Measurements from ENCODE around the gene BNIP2. TPM values are rescaled to one million over a fixed set of nuclear protein-coding genes. Genes with fewer than 3 reads are reported as not detected.

BNIP2 gene
- total and polyA plus RNA-seq, 4 donors: 33.0 to 90.5 (median 66.7) TPM

DNA sequence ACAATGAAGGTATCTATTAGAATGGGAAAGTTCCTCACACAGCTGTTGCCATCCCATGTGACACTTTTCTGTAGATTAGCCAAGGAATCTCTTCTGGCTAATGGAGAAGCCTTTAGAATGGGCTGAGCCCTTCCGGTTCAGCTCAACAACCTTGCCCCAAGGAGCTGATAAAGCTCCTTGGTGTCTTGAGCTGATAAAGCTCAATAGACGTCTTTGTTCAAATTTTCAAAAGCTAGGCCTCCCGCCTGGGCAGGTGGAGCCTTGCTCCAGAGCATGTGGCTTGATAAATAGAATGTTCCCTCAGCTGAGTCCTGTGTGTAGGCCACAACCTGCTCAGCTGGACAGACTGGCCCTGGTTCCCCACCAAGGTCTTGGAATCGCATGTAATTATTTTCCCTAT lies 7.2 kb upstream of the BNIP2 start:
- Histone ChIP-seq H3K27me3 (ENCODE audit: control insufficient read depth in 1 of 2, insufficient read depth in 2 of 2, low read length in 1 of 2) (no peaks in the 10 kb centered on the region), H3K9me3 (ENCODE audit: control insufficient read depth, low read length) (no peaks in the 10 kb centered on the region), H3K27ac (ENCODE audit: low read depth in 1 of 2, low read length in 2 of 2) (no peak overlapping the region), H3K4me1 (ENCODE audit: control insufficient read depth in 1 of 2, insufficient read depth in 2 of 2, low read length in 2 of 2) (no peaks in the 10 kb centered on the region), H3K36me3 (ENCODE audit: control insufficient read depth in 1 of 2, insufficient read depth in 2 of 2, low read length in 1 of 2) (no peaks in the 10 kb centered on the region), H3K4me3 (ENCODE audit: low read length in 2 of 2) (no peak overlapping the region)
- intact Hi-C loops (cut with DNase I): loop anchor here in 1 of 2 donors (10.0 kb wide), 1 partner anchor 628 kb away; no protein-coding TSS in a partner anchor
- 79 to 85% methylated on average over 4 of the region's 4 CpGs for WGBS, 2 donors
- ATAC-seq (ENCODE audit: low FRiP score): no peak
- no peak for DNase-seq

DNA sequence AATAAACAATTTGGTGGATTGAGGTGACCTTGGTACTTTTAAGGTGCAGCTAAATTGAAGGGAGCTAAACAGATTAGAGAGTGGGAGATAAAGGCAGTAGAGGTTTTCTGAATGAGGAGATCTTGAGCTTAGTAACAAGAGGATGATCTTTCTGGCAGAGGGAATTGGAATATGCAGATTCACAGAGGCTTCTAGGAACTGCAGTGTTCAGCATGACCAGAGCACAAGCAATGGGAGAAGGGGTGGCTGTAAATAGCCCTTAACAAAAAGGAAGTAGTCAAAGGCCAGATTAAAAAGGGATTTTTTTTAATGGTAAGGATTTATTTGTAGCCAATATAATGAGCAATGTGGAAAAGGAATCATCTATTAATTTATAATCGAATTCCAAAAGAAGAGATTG lies 5.7 kb upstream of the BNIP2 start:
- intact Hi-C loops (cut with DNase I): loop anchor here in 1 of 2 donors (10.0 kb wide), 1 partner anchor 630 kb away; no protein-coding TSS in a partner anchor
- 94 to 100% methylated on average over 1 of the region's 1 CpG for WGBS, 2 donors
- H3K27ac ChIP-seq (ENCODE audit: low read depth in 1 of 2, low read length in 2 of 2): no peak overlapping the region

DNA sequence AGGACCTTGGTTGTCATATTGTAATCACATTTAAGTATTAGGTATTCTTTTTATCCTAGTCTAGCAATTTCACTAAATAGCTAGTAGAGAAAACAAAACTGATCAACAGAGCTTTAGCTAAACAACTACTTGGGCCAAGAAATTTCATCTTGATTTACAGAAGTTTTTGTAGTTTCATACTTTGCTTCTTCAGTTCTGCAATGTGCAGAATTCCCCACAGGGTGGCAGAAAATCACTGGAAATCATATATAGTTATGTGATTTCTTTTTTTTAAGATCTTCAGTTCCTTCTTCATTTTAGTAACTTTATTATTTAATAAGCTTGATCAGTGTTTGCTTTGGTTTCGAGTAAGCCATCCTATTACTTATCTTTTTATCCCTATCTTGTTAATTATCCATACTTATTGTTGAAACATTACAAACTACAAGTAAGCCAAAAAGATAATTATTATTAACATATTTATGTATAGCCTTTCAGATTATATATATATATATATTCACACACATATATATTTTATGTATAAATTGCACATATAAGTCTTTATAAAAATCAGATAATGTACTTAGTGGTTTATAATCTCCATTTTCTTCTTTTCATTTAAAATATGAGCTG lies 2.2 kb upstream of the BNIP2 start:
- no peaks in the 10 kb centered on the region for H3K36me3 ChIP-seq (ENCODE audit: control insufficient read depth in 1 of 2, insufficient read depth in 2 of 2, low read length in 1 of 2)
- H3K4me3 ChIP-seq (ENCODE audit: low read length in 2 of 2): no peak overlapping the region
- no peaks in the 10 kb centered on the region for H3K27me3 ChIP-seq (ENCODE audit: control insufficient read depth in 1 of 2, insufficient read depth in 2 of 2, low read length in 1 of 2)
- no peaks in the 10 kb centered on the region for H3K4me1 ChIP-seq (ENCODE audit: control insufficient read depth in 1 of 2, insufficient read depth in 2 of 2, low read length in 2 of 2)
- no peaks in the 10 kb centered on the region for H3K9me3 ChIP-seq (ENCODE audit: control insufficient read depth, low read length)
- WGBS, 2 donors: 27 to 28% methylated on average over 1 of the region's 1 CpG
- ATAC-seq (ENCODE audit: low FRiP score) (no peak), DNase-seq (no peak)
- no peak overlapping the region for H3K27ac ChIP-seq (ENCODE audit: low read depth in 1 of 2, low read length in 2 of 2)
- intact Hi-C loops (cut with DNase I): loop anchor here (2.0 to 10.0 kb wide), 2 partner anchors 634 to 636 kb away; no protein-coding TSS in a partner anchor

More for the DNA sequence above, 5.7 kb upstream of the BNIP2 start:
- ATAC-seq (ENCODE audit: low FRiP score) (no peak), DNase-seq (no peak)
- Histone ChIP-seq H3K9me3 (ENCODE audit: control insufficient read depth, low read length) (no peaks in the 10 kb centered on the region), H3K27me3 (ENCODE audit: control insufficient read depth in 1 of 2, insufficient read depth in 2 of 2, low read length in 1 of 2) (no peaks in the 10 kb centered on the region), H3K4me1 (ENCODE audit: control insufficient read depth in 1 of 2, insufficient read depth in 2 of 2, low read length in 2 of 2) (no peaks in the 10 kb centered on the region), H3K36me3 (ENCODE audit: control insufficient read depth in 1 of 2, insufficient read depth in 2 of 2, low read length in 1 of 2) (no peaks in the 10 kb centered on the region), H3K4me3 (ENCODE audit: low read length in 2 of 2) (no peak overlapping the region)

DNA sequence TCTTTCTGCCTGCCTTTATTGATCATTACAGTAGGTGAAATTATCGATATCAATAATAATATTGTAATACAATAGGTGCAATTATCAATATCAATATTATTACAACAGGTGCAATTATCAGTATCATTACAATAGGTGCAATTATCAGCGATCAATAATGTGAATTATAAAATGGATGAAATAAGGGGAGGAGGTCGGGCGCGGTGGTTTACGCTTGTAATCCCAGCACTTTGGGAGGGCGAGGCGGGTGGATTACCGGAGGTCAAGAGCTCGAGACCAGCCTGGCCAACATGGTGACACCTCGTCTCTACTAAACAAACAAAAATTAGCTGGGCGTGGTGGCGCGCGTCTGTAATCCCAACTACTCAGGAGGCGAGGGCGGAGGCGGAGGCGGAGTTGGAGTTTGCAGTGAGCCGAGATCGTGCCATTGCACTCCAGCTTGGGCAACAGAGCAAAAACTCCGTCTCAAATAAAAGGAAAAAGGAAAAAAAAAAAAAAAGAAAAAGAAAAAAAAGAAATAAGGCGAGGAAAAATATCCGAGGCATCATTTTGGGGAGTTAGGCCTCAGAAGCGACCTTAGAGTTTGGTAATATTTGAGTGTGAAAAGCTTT lies 611 bp upstream of the BNIP2 start:
- WGBS, 2 donors: 2% methylated on average over 25 of the region's 25 CpGs
- intact Hi-C loops (cut with DNase I): loop anchor here (2.0 to 10.0 kb wide), 3 partner anchors 33 to 637 kb away; partner anchors contain the start of gene GTF2A2 (in 1 of the 2)
- H3K4me1 ChIP-seq (ENCODE audit: control insufficient read depth in 1 of 2, insufficient read depth in 2 of 2, low read length in 2 of 2): no peaks in the 10 kb centered on the region

DNA sequence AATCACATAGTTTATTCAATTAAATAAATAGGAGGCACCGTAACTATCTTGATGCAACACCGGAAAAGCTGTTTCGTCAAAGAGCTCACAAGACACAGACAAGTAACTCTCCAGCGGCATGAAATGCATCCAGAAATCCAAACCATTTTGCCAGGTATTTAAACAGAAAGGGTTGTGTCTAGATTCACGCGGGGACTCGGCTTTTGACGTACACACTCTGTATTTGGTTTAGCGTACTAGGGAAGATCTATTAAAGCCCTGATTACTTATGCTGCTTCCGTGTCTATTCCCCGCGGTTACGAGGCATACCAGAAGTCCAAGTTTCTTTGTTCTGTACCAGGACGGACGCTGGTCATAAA lies 718 bp downstream of the BNIP2 start:
- ATAC-seq (ENCODE audit: low FRiP score): no peak
- intact Hi-C loops (cut with DNase I): loop anchor here in 1 of 2 donors (2.0 kb wide), 1 partner anchor 32 kb away; the partner anchor contains the start of gene GTF2A2

More for the DNA sequence above, 611 bp upstream of the BNIP2 start:
- H3K9me3 ChIP-seq (ENCODE audit: control insufficient read depth, low read length): no peaks in the 10 kb centered on the region
- H3K27me3 ChIP-seq (ENCODE audit: control insufficient read depth in 1 of 2, insufficient read depth in 2 of 2, low read length in 1 of 2): no peaks in the 10 kb centered on the region
- DNase-seq (peak; percentile 93 to 94), ATAC-seq (ENCODE audit: low FRiP score) (peak; percentile 86)
- peak overlapping the region; percentile 46 to 80 for H3K4me3 ChIP-seq (ENCODE audit: low read length in 2 of 2)
- H3K36me3 ChIP-seq (ENCODE audit: control insufficient read depth in 1 of 2, insufficient read depth in 2 of 2, low read length in 1 of 2): no peaks in the 10 kb centered on the region
- H3K27ac ChIP-seq (ENCODE audit: low read depth in 1 of 2, low read length in 2 of 2): peak overlapping the region in 1 of 2 donors; percentile 79

DNA sequence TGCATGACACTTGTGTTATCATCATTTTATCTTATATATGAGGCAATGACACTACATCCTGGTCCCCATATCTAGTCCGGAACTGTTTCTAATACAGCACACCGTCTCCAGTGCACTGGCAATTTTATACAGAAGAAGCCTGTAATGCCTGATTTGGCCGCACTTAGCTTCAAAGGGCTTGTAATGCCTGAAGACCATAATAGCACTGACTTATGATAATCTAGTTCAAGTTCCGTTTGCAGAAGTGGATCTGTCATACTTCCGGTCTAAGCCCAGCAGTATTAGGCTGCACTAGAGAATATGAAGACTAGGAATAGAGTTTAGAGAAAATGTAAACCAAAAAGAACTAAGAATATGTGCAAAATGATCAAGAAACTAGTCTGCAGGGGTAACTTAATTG lies 1.3 kb downstream of the BNIP2 start:
- no peaks in the 10 kb centered on the region for H3K4me1 ChIP-seq (ENCODE audit: control insufficient read depth in 1 of 2, insufficient read depth in 2 of 2, low read length in 2 of 2)
- no peak for DNase-seq
- ATAC-seq (ENCODE audit: low FRiP score): no peak
- WGBS, 2 donors: 29 to 30% methylated on average over 5 of the region's 5 CpGs
- H3K27ac ChIP-seq (ENCODE audit: low read depth in 1 of 2, low read length in 2 of 2): no peak overlapping the region
- intact Hi-C loops (cut with DNase I): loop anchor here in 1 of 2 donors (2.0 kb wide), 1 partner anchor 31 kb away; the partner anchor contains the start of gene GTF2A2
- H3K36me3 ChIP-seq (ENCODE audit: control insufficient read depth in 1 of 2, insufficient read depth in 2 of 2, low read length in 1 of 2): no peaks in the 10 kb centered on the region
- no peaks in the 10 kb centered on the region for H3K9me3 ChIP-seq (ENCODE audit: control insufficient read depth, low read length)
- peak overlapping the region; percentile 50 to 77 for H3K4me3 ChIP-seq (ENCODE audit: low read length in 2 of 2)
- no peaks in the 10 kb centered on the region for H3K27me3 ChIP-seq (ENCODE audit: control insufficient read depth in 1 of 2, insufficient read depth in 2 of 2, low read length in 1 of 2)

More for the DNA sequence above, 718 bp downstream of the BNIP2 start:
- Histone ChIP-seq H3K27me3 (ENCODE audit: control insufficient read depth in 1 of 2, insufficient read depth in 2 of 2, low read length in 1 of 2) (no peaks in the 10 kb centered on the region), H3K4me3 (ENCODE audit: low read length in 2 of 2) (peak overlapping the region; percentile 50 to 77), H3K36me3 (ENCODE audit: control insufficient read depth in 1 of 2, insufficient read depth in 2 of 2, low read length in 1 of 2) (no peaks in the 10 kb centered on the region), H3K27ac (ENCODE audit: low read depth in 1 of 2, low read length in 2 of 2) (peak overlapping the region in 1 of 2 donors; percentile 92), H3K4me1 (ENCODE audit: control insufficient read depth in 1 of 2, insufficient read depth in 2 of 2, low read length in 2 of 2) (no peaks in the 10 kb centered on the region), H3K9me3 (ENCODE audit: control insufficient read depth, low read length) (no peaks in the 10 kb centered on the region)
- no peak for DNase-seq
- WGBS, 2 donors: 0% methylated on average over 15 of the region's 15 CpGs

DNA sequence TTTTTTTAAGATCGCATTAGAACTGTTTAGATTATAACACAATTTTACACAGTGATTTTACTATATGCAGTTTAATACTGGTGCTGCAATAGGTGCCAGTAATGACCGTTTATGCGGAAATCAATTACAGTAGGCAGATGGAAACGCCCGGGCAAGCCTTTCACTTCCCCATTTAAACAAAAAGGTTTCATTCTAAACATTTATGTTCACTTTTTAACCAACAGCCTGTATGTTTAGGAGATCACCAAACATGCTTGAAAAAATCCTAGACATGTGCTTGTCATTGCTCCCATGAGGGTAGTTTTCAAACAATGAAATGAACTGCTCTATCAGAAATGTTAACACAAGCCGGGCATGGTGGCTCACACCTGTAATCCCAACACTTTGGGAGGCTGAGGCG lies 2.7 kb downstream of the BNIP2 start:
- ATAC-seq (ENCODE audit: low FRiP score) (no peak), DNase-seq (no peak)
- H3K27ac ChIP-seq (ENCODE audit: low read depth in 1 of 2, low read length in 2 of 2): no peak overlapping the region
- no peak overlapping the region for H3K4me3 ChIP-seq (ENCODE audit: low read length in 2 of 2)
- WGBS, 2 donors: 78 to 82% methylated on average over 7 of the region's 7 CpGs
- no peaks in the 10 kb centered on the region for H3K36me3 ChIP-seq (ENCODE audit: control insufficient read depth in 1 of 2, insufficient read depth in 2 of 2, low read length in 1 of 2)
- H3K27me3 ChIP-seq (ENCODE audit: control insufficient read depth in 1 of 2, insufficient read depth in 2 of 2, low read length in 1 of 2): no peaks in the 10 kb centered on the region
- intact Hi-C loops (cut with DNase I): no loop called here
- no peaks in the 10 kb centered on the region for H3K9me3 ChIP-seq (ENCODE audit: control insufficient read depth, low read length)
- no peaks in the 10 kb centered on the region for H3K4me1 ChIP-seq (ENCODE audit: control insufficient read depth in 1 of 2, insufficient read depth in 2 of 2, low read length in 2 of 2)

DNA sequence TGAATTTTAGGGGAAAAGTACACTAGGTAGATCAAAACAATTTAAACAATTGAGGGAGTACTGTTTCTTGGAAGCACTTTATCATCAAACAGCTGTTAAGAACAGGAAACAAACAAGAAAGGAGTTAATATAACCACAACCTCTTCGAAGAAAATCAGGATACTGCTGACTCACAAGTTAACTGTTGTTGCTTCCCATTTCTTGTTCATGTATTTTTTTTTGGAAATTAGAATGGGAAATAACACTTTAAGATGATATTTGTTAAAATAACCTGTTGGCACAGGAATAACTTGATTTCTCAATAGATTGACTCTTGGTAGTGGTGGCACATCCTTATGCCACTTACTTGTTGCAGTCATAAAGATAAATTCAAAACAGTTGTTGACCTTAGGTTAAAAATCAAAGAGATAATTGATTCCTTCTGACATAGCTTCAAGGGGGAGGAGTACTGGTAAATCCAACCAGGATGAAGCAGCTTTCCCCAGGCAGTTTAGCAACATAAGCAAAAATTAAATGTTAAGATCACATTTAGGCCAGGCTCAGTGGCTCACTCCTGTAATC lies 3.3 kb downstream of the BNIP2 start:
- intact Hi-C loops (cut with DNase I): no loop called here
- ATAC-seq (ENCODE audit: low FRiP score) (no peak), DNase-seq (no peak)
- H3K27me3 ChIP-seq (ENCODE audit: control insufficient read depth in 1 of 2, insufficient read depth in 2 of 2, low read length in 1 of 2): no peaks in the 10 kb centered on the region
- H3K36me3 ChIP-seq (ENCODE audit: control insufficient read depth in 1 of 2, insufficient read depth in 2 of 2, low read length in 1 of 2): peaks cover 0 to 2% of the 10 kb centered on the region in 2 donors
- no peaks in the 10 kb centered on the region for H3K9me3 ChIP-seq (ENCODE audit: control insufficient read depth, low read length)
- H3K27ac ChIP-seq (ENCODE audit: low read depth in 1 of 2, low read length in 2 of 2): no peak overlapping the region
- H3K4me1 ChIP-seq (ENCODE audit: control insufficient read depth in 1 of 2, insufficient read depth in 2 of 2, low read length in 2 of 2): no peaks in the 10 kb centered on the region
- no peak overlapping the region for H3K4me3 ChIP-seq (ENCODE audit: low read length in 2 of 2)
- 23% methylated on average over 1 of the region's 1 CpG for whole genome bisulfite sequencing, 2 donors

All from aorta (tissue), 5 donors.